Gastrocnemius medialis (tissue), 4 donors: ENCODE measurements around the gene NAV3. TPM values are rescaled to one million over a fixed set of nuclear protein-coding genes. Genes with fewer than 3 reads are reported as not detected.

ENCODE experiments used
- ATAC-seq, 2 donors: fragments of 150-250 bp; one replicate each; pipeline ENCODE4 v1.9.1; 2016
- DNase-seq, 2 donors: peaks; one replicate each; pipeline ENCODE4 v3.0.0-alpha.2; 2019
- H3K27ac ChIP-seq, 4 donors: fragments of 200-600 bp; sonication (generic); 1 replicate in 1 of 4; 2 replicates in 3 of 4; pipeline ENCODE4 v1.5.1; 2016 to 2018; ENCODE audit warnings: mild to moderate bottlenecking in 2 of 4, moderate library complexity in 1 of 4
- H3K27me3 ChIP-seq, 3 donors: fragments of 200-600 bp; sonication (generic) in 2 of 3; 1 replicate in 1 of 3; 2 replicates in 2 of 3; pipeline versions ENCODE4 v1.5.1 to v1.6.0; 2016 to 2019; ENCODE audit warnings: mild to moderate bottlenecking in 1 of 3, moderate library complexity in 1 of 3
- H3K36me3 ChIP-seq, 2 donors: fragments of 200-600 bp; sonication (generic) in 1 of 2; one replicate each; pipeline ENCODE4 v1.5.1; 2017 to 2018
- H3K4me1 ChIP-seq, 2 donors: fragments of 200-600 bp; sonication (generic) in 1 of 2; one replicate each; pipeline ENCODE4 v1.5.1; 2016 to 2017; ENCODE audit warnings: mild to moderate bottlenecking in 2 of 2
- H3K4me3 ChIP-seq, 4 donors: fragments of 200-600 bp; sonication (generic) in 3 of 4; 1 replicate in 1 of 4; 2 replicates in 3 of 4; pipeline ENCODE4 v1.5.1; 2016 to 2019; ENCODE audit warnings: mild to moderate bottlenecking in 2 of 4
- H3K9me3 ChIP-seq, 3 donors: fragments of 200-600 bp; sonication (generic) in 2 of 3; 1 replicate in 1 of 3; 2 replicates in 2 of 3; pipeline ENCODE4 v1.5.1; 2016 to 2019
- CTCF ChIP-seq, 5 experiments: fragments of 450-650 bp in 3 of 5; fragments of 200-600 bp in 2 of 5; sonication (generic) in 2 of 5; IDR thresholded peaks in 4 of 5; conservative IDR thresholded peaks in 1 of 5; 1 replicate in 4 of 5; 2 replicates in 1 of 5; pipeline ENCODE4 v1.5.1; 2016 to 2019; ENCODE audit warnings: antibody characterized with exemption in 5 of 5, mild to moderate bottlenecking in 3 of 5, moderate library complexity in 3 of 5
- POLR2A ChIP-seq, 2 donors: fragments of 450-650 bp; IDR thresholded peaks; one replicate each; pipeline ENCODE4 v1.6.1; 2017; ENCODE audit warnings: antibody characterized with exemption in 2 of 2, mild to moderate bottlenecking in 2 of 2, moderate library complexity in 2 of 2
- in situ Hi-C, 4 donors: fragments of 200-750 bp; cut with MboI; loops; one replicate each; pipeline versions ENCODE4 v1.15.0 to v1.8.0; 2017; ENCODE audit warnings: low sequenced_read_pairs in 4 of 4
- intact Hi-C: fragments of 100-400 bp; cut with DNase I; formaldehyde crosslinking; loops from one replicate; pipeline ENCODE4 v1.15.1; 2023; ENCODE audit warnings: low total_unique reads
- total RNA-seq, 4 donors: library from RNA; depleted of rRNA; stranded (reverse); fragments of >200 nt; gene quantifications; one replicate each; pipeline versions ENCODE4 v1.1.0 to v1.2.3, GENCODE V29; 2016

The NAV3 gene
- total RNA-seq, 4 donors from 2014 or later: 0.87 to 2.5 (median 2.0) TPM

GRCh38 chr12:77835969-77836368, 5.3 kb downstream of the NAV3 start:
- intact Hi-C loops: no loop called here
- Histone ChIP-seq H3K4me1 (no peaks in the 10 kb centered on the region), H3K36me3 (no peaks in the 10 kb centered on the region), H3K4me3 (no peak overlapping the region), H3K9me3 (no peaks in the 10 kb centered on the region), H3K27ac (no peak overlapping the region), H3K27me3 (no peaks in the 10 kb centered on the region)
- DNase-seq: no peak
- TF ChIP-seq CTCF (IDR thresholded peaks at IDR 0.05 in 4 of 5, conservative IDR thresholded peaks at IDR 0.05 in 1 of 5) (no peak), POLR2A (IDR thresholded peaks at IDR 0.05) (no peak)
- no peak for ATAC-seq
- in situ Hi-C loops: no loop called here

DNA sequence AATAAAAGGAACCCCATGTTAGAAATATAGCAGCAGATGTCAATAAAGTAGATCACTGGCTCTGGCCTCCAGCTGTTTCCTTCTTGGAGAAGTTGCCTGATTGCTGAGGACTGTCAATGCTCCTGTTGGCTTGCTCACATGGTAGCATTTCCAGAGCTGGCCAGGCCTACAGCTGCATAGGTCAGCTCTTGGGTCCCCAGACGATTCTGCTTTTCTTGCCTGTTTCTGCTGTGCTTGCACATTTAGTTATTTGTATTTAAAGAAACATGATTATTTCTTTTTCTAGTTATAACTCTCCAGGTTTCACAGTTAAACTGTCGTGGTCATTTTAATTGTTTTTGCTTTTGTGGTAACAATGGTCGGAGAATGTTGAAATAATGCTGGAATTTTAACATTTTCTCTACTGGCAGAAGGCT, 7.2 kb downstream of the NAV3 start:
- no peak overlapping the region for H3K4me3 ChIP-seq
- peak in 1 of 2 donors; percentile 21 for DNase-seq
- no peaks in the 10 kb centered on the region for H3K9me3 ChIP-seq
- no peak overlapping the region for H3K27ac ChIP-seq
- intact Hi-C loops (no loop called here), in situ Hi-C loops (no loop called here)
- TF ChIP-seq POLR2A (IDR thresholded peaks at IDR 0.05): no peak
- no peak for TF ChIP-seq CTCF (IDR thresholded peaks at IDR 0.05 in 4 of 5, conservative IDR thresholded peaks at IDR 0.05 in 1 of 5)
- H3K4me1 ChIP-seq: no peaks in the 10 kb centered on the region
- H3K36me3 ChIP-seq: no peaks in the 10 kb centered on the region
- H3K27me3 ChIP-seq: no peaks in the 10 kb centered on the region
- peak in 1 of 2 donors; percentile 36 for ATAC-seq

- H3K4me1 ChIP-seq: no peaks in the 10 kb centered on the region
- no peaks in the 10 kb centered on the region for H3K27me3 ChIP-seq
- intact Hi-C loops: no loop called here
- H3K27ac ChIP-seq: no peak overlapping the region
- ATAC-seq (no peak), DNase-seq (no peak)
- in situ Hi-C loops: no loop called here
- H3K9me3 ChIP-seq: no peaks in the 10 kb centered on the region
- no peak overlapping the region for H3K4me3 ChIP-seq
- H3K36me3 ChIP-seq: no peaks in the 10 kb centered on the region
- no peak for TF ChIP-seq POLR2A (IDR thresholded peaks at IDR 0.05)
- no peak for TF ChIP-seq CTCF (IDR thresholded peaks at IDR 0.05 in 4 of 5, conservative IDR thresholded peaks at IDR 0.05 in 1 of 5)
Measured at GRCh38 chr12:77841521-77841920, 10.8 kb downstream of the NAV3 start.

DNA sequence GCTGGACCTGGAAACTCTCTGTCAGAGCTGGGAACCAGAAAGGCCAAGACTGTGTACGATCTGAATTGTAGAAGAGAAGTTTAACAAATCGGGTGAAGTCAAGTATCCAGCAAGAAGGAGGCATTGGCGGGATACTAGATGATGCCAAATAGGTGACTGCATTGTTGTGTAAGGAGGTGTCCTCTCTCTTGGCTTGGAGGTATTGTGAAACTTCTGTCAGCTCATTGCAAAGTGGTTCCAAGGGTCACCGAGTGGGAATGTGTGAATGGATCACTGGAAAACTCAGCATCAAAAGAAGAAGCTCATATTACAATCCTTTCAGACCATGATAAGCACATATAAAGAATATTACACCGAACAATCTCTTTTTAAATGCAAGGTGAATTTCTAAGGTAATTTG, 11.7 kb downstream of the NAV3 start:
- DNase-seq (peak in 1 of 2 donors; percentile 14), ATAC-seq (peak; percentile 44 to 60)
- Histone ChIP-seq H3K9me3 (no peaks in the 10 kb centered on the region), H3K36me3 (no peaks in the 10 kb centered on the region), H3K27ac (no peak overlapping the region), H3K4me3 (no peak overlapping the region), H3K4me1 (peaks cover 0 to 2% of the 10 kb centered on the region in 2 donors), H3K27me3 (no peaks in the 10 kb centered on the region)
- in situ Hi-C loops: no loop called here
- TF ChIP-seq CTCF (IDR thresholded peaks at IDR 0.05 in 4 of 5, conservative IDR thresholded peaks at IDR 0.05 in 1 of 5): no peak
- TF ChIP-seq POLR2A (IDR thresholded peaks at IDR 0.05): no peak
- intact Hi-C loops: no loop called here

GRCh38 chr12:77845831-77846230, 15.1 kb downstream of the NAV3 start:
- in situ Hi-C loops: no loop called here

More at GRCh38 chr12:77845831-77846230, 15.1 kb downstream of the NAV3 start:
- no peak overlapping the region for H3K27ac ChIP-seq
- no peak for DNase-seq
- H3K4me3 ChIP-seq: no peak overlapping the region
- H3K9me3 ChIP-seq: no peaks in the 10 kb centered on the region
- TF ChIP-seq POLR2A (IDR thresholded peaks at IDR 0.05): no peak
- no peak for TF ChIP-seq CTCF (IDR thresholded peaks at IDR 0.05 in 4 of 5, conservative IDR thresholded peaks at IDR 0.05 in 1 of 5)
- intact Hi-C loops: no loop called here
- ATAC-seq: no peak
- H3K36me3 ChIP-seq: no peaks in the 10 kb centered on the region
- H3K27me3 ChIP-seq: no peaks in the 10 kb centered on the region
- peaks cover 7 to 14% of the 10 kb centered on the region in 2 donors for H3K4me1 ChIP-seq
